Memory B cell (primary cell): Measurements from ENCODE around the gene NR5A2.
A peak's percentile ranks its signal among the peaks of the same experiment; 100 is the strongest.

Experiments
- ATAC-seq: fragments of 150-1000 bp; cut with Tn5 transposase; 2 replicates; pipeline ENCODE4 v1.10.0; 2021; ENCODE audit warnings: low read depth, mild to moderate bottlenecking, moderate library complexity
- DNase-seq, 2 donors: peaks; one replicate each; pipeline ENCODE4 v3.0.0; 2022; ENCODE audit warnings: low spot score in 2 of 2
- H3K27ac Mint-ChIP-seq: one replicate; pipeline ENCODE4 v1.8.0; 2022; ENCODE audit warnings: mild to moderate bottlenecking, moderate library complexity, mixed read lengths
- H3K27me3 Mint-ChIP-seq: one replicate; pipeline ENCODE4 v1.8.0; 2022; ENCODE audit warnings: mixed read lengths
- H3K36me3 Mint-ChIP-seq: one replicate; pipeline ENCODE4 v1.8.0; 2022; ENCODE audit warnings: mild to moderate bottlenecking, mixed read lengths
- H3K4me1 Mint-ChIP-seq: one replicate; pipeline ENCODE4 v1.8.0; 2022; ENCODE audit warnings: mixed read lengths
- H3K4me3 Mint-ChIP-seq: one replicate; pipeline ENCODE4 v1.8.0; 2022; ENCODE audit warnings: mild to moderate bottlenecking, moderate library complexity, mixed read lengths
- H3K9me3 Mint-ChIP-seq: one replicate; pipeline ENCODE4 v1.8.0; 2022; ENCODE audit warnings: mixed read lengths

Gene NR5A2

GRCh38 chr1:200107004-200107470 lies 79.5 kb downstream of the NR5A2 start:
- Mint-ChIP-seq H3K4me1 (peaks cover 3% of the 10 kb centered on the region), H3K27me3 (peaks cover 1% of the 10 kb centered on the region), H3K4me3 (no peak overlapping the region), H3K9me3 (no peaks in the 10 kb centered on the region), H3K27ac (no peak overlapping the region), H3K36me3 (no peaks in the 10 kb centered on the region)
- DNase-seq (no peak), ATAC-seq (no peak)

DNA sequence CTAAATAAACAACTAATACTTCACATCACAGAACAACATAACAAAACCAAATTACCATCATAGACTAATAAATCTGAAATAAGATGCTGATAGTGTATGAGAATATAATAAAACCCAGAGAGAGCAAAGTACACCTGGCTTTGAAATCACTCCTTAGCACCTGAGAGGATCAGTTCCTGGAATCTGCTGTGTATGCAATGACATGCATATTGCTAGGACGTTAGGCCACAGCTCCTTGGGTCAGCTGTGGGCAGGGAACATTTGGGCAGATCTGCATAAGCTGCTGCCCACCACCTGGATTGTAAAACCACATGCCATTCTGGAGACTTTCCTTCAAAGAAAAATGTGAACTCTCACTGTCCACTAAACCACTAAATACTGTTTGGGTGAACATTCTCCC lies 81.1 kb downstream of the NR5A2 start:
- Mint-ChIP-seq H3K27me3 (peaks cover 4% of the 10 kb centered on the region), H3K36me3 (no peaks in the 10 kb centered on the region), H3K9me3 (no peaks in the 10 kb centered on the region), H3K4me3 (no peak overlapping the region), H3K27ac (no peak overlapping the region), H3K4me1 (peaks cover 3% of the 10 kb centered on the region)
- DNase-seq (no peak), ATAC-seq (no peak)

DNA sequence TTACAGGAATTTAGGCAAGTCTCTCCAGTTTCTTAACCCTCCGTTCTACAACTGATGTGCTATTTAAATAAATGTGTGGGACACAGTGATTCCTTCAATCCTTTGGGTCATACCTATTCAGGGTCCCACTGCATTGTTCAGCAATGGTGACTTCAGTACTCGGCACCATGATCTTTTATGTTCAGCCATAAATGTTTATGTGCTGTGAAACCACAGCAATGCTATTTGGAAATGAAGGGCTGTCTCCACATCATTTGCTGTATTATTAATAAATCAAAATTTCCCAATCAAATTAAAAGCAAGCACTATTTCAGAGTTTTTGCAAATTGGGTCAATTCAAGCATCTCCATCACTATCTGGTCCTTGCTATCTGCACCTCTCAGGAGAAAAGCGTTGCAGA lies 84.8 kb downstream of the NR5A2 start:
- H3K4me3 Mint-ChIP-seq, result no peak overlapping the region
- peaks cover 6% of the 10 kb centered on the region for H3K27me3 Mint-ChIP-seq
- DNase-seq (no peak), ATAC-seq (no peak)
- no peaks in the 10 kb centered on the region for H3K9me3 Mint-ChIP-seq
- no peaks in the 10 kb centered on the region for H3K36me3 Mint-ChIP-seq
- H3K27ac Mint-ChIP-seq, result no peak overlapping the region
- H3K4me1 Mint-ChIP-seq, result peaks cover under 1% of the 10 kb centered on the region

DNA sequence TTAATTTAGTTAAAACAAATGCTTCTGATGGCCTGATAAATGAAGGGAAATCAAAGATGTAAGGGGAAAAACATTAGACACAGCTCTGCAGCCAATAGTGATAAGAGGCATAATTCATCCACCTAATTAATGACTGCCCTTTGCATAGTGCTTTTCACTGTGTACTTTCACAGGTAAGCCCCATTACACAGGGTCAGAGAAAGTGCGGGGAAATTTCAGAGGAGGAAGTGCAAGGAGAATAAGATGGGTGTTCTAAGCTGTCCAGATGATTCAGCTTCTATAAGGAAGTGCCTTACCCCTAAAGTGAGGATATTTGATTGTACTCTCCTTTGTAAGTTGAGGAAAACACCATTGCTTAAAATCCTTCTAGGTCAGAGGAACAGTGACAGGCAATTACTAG lies 88.0 kb downstream of the NR5A2 start:
- no peak overlapping the region for H3K27ac Mint-ChIP-seq

GRCh38 chr1:200116324-200116723 lies 88.8 kb downstream of the NR5A2 start:
- Mint-ChIP-seq H3K4me1 (no peaks in the 10 kb centered on the region), H3K27me3 (peaks cover 4% of the 10 kb centered on the region), H3K36me3 (no peaks in the 10 kb centered on the region), H3K27ac (no peak overlapping the region), H3K9me3 (no peaks in the 10 kb centered on the region), H3K4me3 (no peak overlapping the region)
- ATAC-seq, result no peak
- DNase-seq, result no peak

More for the DNA sequence above, 88.0 kb downstream of the NR5A2 start:
- Mint-ChIP-seq H3K27me3 (peaks cover 6% of the 10 kb centered on the region), H3K36me3 (no peaks in the 10 kb centered on the region), H3K4me1 (no peaks in the 10 kb centered on the region), H3K9me3 (no peaks in the 10 kb centered on the region), H3K4me3 (no peak overlapping the region)
- DNase-seq (no peak), ATAC-seq (peak; percentile 44)

- peaks cover 7% of the 10 kb centered on the region for H3K27me3 Mint-ChIP-seq
- H3K27ac Mint-ChIP-seq, result no peak overlapping the region
- ATAC-seq (no peak), DNase-seq (no peak)
- no peak overlapping the region for H3K4me3 Mint-ChIP-seq
- H3K4me1 Mint-ChIP-seq, result no peaks in the 10 kb centered on the region
- H3K36me3 Mint-ChIP-seq, result no peaks in the 10 kb centered on the region
- H3K9me3 Mint-ChIP-seq, result no peaks in the 10 kb centered on the region
Measured at GRCh38 chr1:200118779-200119505, 91.4 kb downstream of the NR5A2 start.

DNA sequence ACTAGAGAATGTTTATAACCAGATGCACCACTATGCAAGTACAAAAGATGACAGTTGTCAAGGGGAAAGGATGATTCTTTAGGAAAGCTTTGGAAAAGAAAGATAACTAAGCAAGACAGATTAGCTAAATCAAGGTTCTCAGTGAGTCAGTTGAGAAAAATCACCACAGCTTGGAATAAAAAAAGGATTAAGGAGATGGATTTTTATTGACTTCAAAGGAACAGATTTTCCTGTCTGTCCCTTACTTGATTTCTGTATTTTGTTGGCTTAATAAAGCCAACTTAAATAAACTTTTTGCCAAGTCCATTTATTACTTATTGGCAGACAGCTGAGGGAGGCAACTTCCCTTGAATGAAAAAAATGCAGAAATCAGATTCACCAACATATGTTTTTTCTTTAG lies 93.9 kb downstream of the NR5A2 start:
- Mint-ChIP-seq H3K27ac (no peak overlapping the region), H3K36me3 (no peaks in the 10 kb centered on the region), H3K4me3 (no peak overlapping the region), H3K27me3 (peaks cover 5% of the 10 kb centered on the region), H3K9me3 (no peaks in the 10 kb centered on the region), H3K4me1 (no peaks in the 10 kb centered on the region)
- DNase-seq (no peak), ATAC-seq (no peak)

GRCh38 chr1:200124309-200124708 lies 96.8 kb downstream of the NR5A2 start:
- ATAC-seq (no peak), DNase-seq (no peak)
- Mint-ChIP-seq H3K9me3 (no peaks in the 10 kb centered on the region), H3K4me3 (no peak overlapping the region), H3K27me3 (peaks cover 5% of the 10 kb centered on the region), H3K4me1 (peaks cover 4% of the 10 kb centered on the region), H3K36me3 (no peaks in the 10 kb centered on the region), H3K27ac (no peak overlapping the region)

DNA sequence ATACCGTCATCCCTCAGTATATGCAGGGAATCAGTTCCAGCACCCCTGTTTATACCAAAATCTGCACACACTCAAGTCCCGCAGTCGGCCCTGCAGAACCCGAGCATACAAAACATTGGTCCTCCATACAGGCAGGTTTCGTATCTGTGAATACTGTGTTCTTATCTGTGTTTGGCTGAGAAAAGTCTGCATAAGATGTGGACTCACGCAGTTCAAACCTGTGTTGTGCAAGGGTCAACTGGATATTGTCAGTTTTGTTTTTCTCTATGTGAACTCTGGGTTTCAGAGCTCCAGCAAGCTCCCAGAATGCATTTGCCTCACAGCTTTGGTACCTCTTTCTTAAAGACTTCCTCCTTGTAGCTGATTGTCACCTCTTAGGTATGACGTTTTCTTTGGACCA lies 100.6 kb downstream of the NR5A2 start:
- no peak for DNase-seq
- H3K4me3 Mint-ChIP-seq, result no peak overlapping the region
- ATAC-seq, result no peak
- H3K9me3 Mint-ChIP-seq, result no peaks in the 10 kb centered on the region
- peaks cover 1% of the 10 kb centered on the region for H3K27me3 Mint-ChIP-seq
- H3K36me3 Mint-ChIP-seq, result no peaks in the 10 kb centered on the region
- no peak overlapping the region for H3K27ac Mint-ChIP-seq
- peaks cover 14% of the 10 kb centered on the region for H3K4me1 Mint-ChIP-seq

- H3K4me3 Mint-ChIP-seq, result no peak overlapping the region
- H3K27ac Mint-ChIP-seq, result peak overlapping the region; percentile 18
- H3K27me3 Mint-ChIP-seq, result no peaks in the 10 kb centered on the region
- peaks cover 14% of the 10 kb centered on the region for H3K4me1 Mint-ChIP-seq
- H3K36me3 Mint-ChIP-seq, result no peaks in the 10 kb centered on the region
- ATAC-seq (peak; percentile 78), DNase-seq (peak in 1 of 2 donors; percentile 7)
- H3K9me3 Mint-ChIP-seq, result no peaks in the 10 kb centered on the region
Measured at GRCh38 chr1:200128944-200129879, 101.7 kb downstream of the NR5A2 start.

- H3K4me3 Mint-ChIP-seq, result no peak overlapping the region
- H3K9me3 Mint-ChIP-seq, result no peaks in the 10 kb centered on the region
- H3K4me1 Mint-ChIP-seq, result peaks cover 14% of the 10 kb centered on the region
- H3K36me3 Mint-ChIP-seq, result no peaks in the 10 kb centered on the region
- no peaks in the 10 kb centered on the region for H3K27me3 Mint-ChIP-seq
- ATAC-seq, result peak; percentile 67
- no peak overlapping the region for H3K27ac Mint-ChIP-seq
- no peak for DNase-seq
Measured at GRCh38 chr1:200130552-200130951, 103.0 kb downstream of the NR5A2 start.

- Mint-ChIP-seq H3K4me1 (peaks cover 14% of the 10 kb centered on the region), H3K9me3 (no peaks in the 10 kb centered on the region), H3K4me3 (no peak overlapping the region), H3K36me3 (no peaks in the 10 kb centered on the region), H3K27ac (no peak overlapping the region), H3K27me3 (no peaks in the 10 kb centered on the region)
- ATAC-seq (no peak), DNase-seq (no peak)
Measured at GRCh38 chr1:200131551-200132125, 104.1 kb downstream of the NR5A2 start.

GRCh38 chr1:200133123-200133522 lies 105.6 kb downstream of the NR5A2 start:
- H3K36me3 Mint-ChIP-seq, result no peaks in the 10 kb centered on the region
- DNase-seq, result no peak
- no peak overlapping the region for H3K27ac Mint-ChIP-seq
- peaks cover 14% of the 10 kb centered on the region for H3K4me1 Mint-ChIP-seq
- H3K9me3 Mint-ChIP-seq, result no peaks in the 10 kb centered on the region
- ATAC-seq, result no peak
- no peaks in the 10 kb centered on the region for H3K27me3 Mint-ChIP-seq
- no peak overlapping the region for H3K4me3 Mint-ChIP-seq

DNA sequence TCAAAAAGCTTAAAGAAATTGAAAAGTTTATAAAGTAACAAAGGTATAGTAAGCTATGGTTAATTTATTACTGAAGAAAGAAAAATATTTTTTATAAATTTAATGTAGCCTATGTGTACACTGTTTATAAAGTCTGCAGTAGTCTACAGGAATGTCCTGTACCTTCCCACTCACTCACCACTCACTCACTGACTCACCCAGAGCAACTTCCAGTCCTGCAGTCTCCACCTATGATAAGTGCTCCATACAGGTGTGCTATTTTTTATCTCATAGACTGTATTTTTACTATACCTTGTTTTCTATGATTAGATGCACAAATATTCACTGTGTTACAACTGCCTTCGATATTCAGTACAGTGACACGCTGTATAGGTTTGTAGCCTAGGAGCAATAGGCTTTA lies 106.6 kb downstream of the NR5A2 start:
- Mint-ChIP-seq H3K27ac (no peak overlapping the region), H3K36me3 (no peaks in the 10 kb centered on the region), H3K4me3 (no peak overlapping the region), H3K9me3 (no peaks in the 10 kb centered on the region), H3K27me3 (no peaks in the 10 kb centered on the region), H3K4me1 (peaks cover 11% of the 10 kb centered on the region)
- no peak for ATAC-seq
- DNase-seq, result no peak
